Lower lobe of right lung (tissue), 2 donors: ENCODE measurements around the gene BCAR3. TPM values are rescaled to one million over a fixed set of nuclear protein-coding genes. Genes with fewer than 3 reads are reported as not detected.
"Not testable (repeated sequence)": the region's sequence is repeated elsewhere in the genome, so short reads cannot be mapped to it uniquely, and the experiment has no call there.

Experiments used
- ATAC-seq, 2 donors: fragments of 200-7000 bp; cut with Tn5 transposase; one replicate each; pipeline ENCODE4 v1.9.1; 2020 to 2022; ENCODE audit warnings: mild to moderate bottlenecking in 2 of 2, moderate library complexity in 2 of 2
- DNase-seq: peaks from one replicate; pipeline ENCODE4 v3.0.0-alpha.2; 2020
- H3K27ac ChIP-seq: fragments of 200-600 bp; one replicate; pipeline ENCODE4 v1.8.0; 2022
- H3K27me3 ChIP-seq: fragments of 200-600 bp; one replicate; pipeline ENCODE4 v1.8.0; 2022; ENCODE audit warnings: low read depth
- H3K36me3 ChIP-seq: fragments of 200-600 bp; one replicate; pipeline ENCODE4 v1.8.0; 2022; ENCODE audit warnings: mild to moderate bottlenecking
- H3K4me1 ChIP-seq: fragments of 200-600 bp; one replicate; pipeline ENCODE4 v1.8.0; 2022
- H3K4me3 ChIP-seq: fragments of 200-600 bp; one replicate; pipeline ENCODE4 v1.8.0; 2022; ENCODE audit warnings: mild to moderate bottlenecking
- H3K9me3 ChIP-seq: fragments of 200-600 bp; one replicate; pipeline ENCODE4 v1.8.0; 2022
- intact Hi-C: fragments of 100-400 bp; cut with DNase I; formaldehyde crosslinking; loops from one replicate; pipeline ENCODE4 v1.11.0; 2022
- total RNA-seq: library from RNA; stranded (reverse); fragmentation: NEBNext Ultra II Directional; extraction: Animal tissue kit (Norgen Biotek cat#: 25700); gene quantifications from one replicate; pipeline ENCODE4 v1.2.1, GENCODE V29; 2021
- TF ChIP-seq, protein P1 (sequence below): fragments of 200-600 bp; IDR thresholded peaks from one replicate; pipeline ENCODE4 v1.8.0; 2022; ENCODE audit warnings: antibody characterized with exemption, mild to moderate bottlenecking
- donor health status: DM: no; HTN: yes; CAD: no; lungs with severe emphysema.

The BCAR3 gene
- total RNA-seq, 1 donor from 2014 or later: 24.9 TPM

DNA sequence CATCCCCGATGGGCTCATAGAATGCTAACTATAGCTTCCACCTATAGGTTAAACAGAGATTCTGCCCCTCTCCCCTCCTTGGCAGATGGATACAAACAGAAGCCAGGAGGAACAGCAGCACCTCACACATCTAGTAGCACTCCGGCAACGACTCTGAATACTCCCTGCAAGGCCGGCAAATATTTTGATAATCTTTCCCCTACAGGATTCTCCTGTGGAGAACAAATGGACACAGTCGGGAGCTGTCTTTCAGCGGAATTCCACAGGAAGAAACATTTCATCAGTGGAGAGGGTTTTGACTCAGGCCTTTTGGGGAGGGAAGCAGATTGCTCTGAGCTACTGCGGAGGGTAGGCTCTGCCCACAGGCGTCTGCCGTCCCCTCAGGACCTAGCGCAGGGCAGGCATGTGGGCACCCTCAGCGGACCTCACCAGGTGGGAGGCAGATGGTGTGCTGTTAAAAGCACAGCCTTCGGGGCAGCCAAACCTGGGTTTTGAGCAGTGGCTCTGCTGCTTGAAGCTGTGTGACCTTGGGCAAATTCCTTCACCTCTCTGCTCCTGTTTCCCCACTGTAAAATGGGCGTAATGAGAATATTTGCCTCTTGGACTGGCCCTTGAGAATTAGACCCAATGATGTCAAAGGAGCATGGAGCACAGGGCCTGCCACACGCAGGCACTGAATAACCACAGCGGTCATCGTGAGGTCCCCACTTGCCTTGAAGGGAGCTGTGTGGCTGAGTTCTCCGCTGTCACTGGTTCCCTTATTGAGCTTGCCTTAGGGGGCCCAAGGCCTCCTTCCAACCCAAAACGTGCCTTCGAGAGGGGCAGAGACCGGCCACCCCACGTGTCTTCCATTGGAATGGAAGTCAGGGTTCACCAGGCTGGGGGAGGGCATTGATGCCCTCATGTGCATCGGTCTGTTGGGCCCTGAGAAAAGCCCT, 19.2 kb upstream of the BCAR3 start:
- no peak for ATAC-seq
- Histone ChIP-seq H3K4me1 (peaks cover 19% of the 10 kb centered on the region), H3K27me3 (no peaks in the 10 kb centered on the region), H3K9me3 (no peaks in the 10 kb centered on the region), H3K36me3 (no peaks in the 10 kb centered on the region), H3K4me3 (no peak overlapping the region), H3K27ac (no peak overlapping the region)
- TF ChIP-seq, protein P1, sequence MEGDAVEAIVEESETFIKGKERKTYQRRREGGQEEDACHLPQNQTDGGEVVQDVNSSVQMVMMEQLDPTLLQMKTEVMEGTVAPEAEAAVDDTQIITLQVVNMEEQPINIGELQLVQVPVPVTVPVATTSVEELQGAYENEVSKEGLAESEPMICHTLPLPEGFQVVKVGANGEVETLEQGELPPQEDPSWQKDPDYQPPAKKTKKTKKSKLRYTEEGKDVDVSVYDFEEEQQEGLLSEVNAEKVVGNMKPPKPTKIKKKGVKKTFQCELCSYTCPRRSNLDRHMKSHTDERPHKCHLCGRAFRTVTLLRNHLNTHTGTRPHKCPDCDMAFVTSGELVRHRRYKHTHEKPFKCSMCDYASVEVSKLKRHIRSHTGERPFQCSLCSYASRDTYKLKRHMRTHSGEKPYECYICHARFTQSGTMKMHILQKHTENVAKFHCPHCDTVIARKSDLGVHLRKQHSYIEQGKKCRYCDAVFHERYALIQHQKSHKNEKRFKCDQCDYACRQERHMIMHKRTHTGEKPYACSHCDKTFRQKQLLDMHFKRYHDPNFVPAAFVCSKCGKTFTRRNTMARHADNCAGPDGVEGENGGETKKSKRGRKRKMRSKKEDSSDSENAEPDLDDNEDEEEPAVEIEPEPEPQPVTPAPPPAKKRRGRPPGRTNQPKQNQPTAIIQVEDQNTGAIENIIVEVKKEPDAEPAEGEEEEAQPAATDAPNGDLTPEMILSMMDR: no peak
- intact Hi-C loops: no loop called here
- DNase-seq: no peak

DNA sequence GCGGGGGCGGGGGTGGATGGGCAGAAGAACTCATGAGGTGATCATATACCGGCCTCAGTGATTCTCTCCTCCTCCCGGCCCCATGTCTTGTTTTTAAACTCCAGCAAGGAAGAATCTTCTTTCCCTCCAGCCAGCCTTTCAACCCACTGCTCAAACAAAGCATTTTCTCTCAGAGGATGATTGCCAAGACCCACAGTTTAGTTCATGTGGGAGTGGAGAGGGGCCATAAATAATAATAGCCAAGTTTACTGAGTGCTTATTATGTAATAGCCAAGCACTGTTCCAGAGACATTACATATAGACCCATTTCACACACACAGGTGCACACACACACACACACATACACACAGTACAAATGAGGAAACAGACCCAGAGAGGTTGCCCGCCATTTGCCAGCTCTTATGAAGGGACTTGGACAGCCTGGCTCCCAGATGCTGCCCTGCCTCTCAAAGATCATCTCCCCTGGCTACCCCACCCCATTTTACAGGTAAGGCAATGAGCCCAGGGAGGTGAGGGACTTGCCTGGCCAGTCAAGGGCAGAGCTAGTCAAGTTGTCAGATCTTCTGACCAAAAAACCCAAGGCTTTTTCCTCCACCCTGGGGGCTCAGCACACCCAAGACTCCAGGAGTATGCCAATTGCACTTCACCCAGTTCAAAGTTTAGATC, 18.0 kb upstream of the BCAR3 start:
- Histone ChIP-seq H3K4me1 (peaks cover 18% of the 10 kb centered on the region), H3K36me3 (no peaks in the 10 kb centered on the region), H3K27ac (no peak overlapping the region), H3K4me3 (no peak overlapping the region), H3K27me3 (no peaks in the 10 kb centered on the region), H3K9me3 (no peaks in the 10 kb centered on the region)
- TF ChIP-seq, protein P1: no peak
- no peak for ATAC-seq
- intact Hi-C loops: no loop called here
- no peak for DNase-seq

DNA sequence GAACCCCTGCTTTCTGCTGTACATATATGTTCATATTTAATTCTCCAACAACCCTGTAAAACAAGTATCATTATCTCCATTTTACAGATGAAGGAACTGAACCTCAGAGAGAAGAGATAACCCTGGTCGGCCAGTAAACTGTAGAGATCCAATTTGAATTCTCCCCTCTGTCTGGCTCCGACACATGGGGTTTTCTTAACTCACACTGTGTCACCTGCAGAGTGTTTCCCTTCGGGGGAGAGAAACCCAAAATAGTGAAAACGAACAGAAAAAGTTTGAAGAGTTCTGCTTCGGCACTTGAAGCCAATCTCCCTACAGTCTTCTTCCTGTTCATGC, 17.4 kb upstream of the BCAR3 start:
- H3K9me3 ChIP-seq: no peaks in the 10 kb centered on the region
- intact Hi-C loops: no loop called here
- ATAC-seq: no peak

DNA sequence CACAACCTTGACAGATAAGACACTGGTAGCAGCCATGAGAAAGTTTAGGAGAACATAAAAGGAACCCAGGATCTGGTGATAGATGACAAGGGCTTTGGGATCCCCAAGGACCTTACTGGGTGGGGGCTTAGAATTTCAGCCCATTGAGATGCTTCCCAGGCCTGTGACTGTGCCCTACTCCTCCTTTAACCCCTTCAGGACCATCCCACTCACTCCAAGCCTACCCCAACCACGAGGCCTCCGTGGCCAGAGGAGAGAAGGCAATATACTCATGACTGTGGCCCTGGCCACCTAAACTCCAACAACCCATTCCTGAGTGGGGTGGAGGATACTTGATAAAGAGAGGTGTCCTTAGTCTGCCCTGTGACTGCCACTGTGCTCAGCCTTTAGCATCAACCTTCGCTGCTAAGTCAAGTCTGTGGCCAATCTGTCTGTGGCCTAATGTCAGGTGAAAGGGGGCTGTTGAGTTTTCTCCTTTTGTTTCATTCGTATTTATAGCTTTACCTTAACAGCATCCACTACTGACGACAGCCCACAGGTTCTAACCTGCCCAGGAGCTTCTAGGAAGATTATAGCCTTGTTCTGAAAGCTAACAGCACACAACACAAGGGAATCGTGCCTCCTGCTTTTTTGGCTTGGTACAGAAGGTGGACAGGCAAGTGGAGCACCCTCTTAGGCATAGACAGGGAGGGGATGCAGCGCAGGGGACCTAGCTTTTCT, 16.9 kb upstream of the BCAR3 start:
- Histone ChIP-seq H3K36me3 (no peaks in the 10 kb centered on the region), H3K4me3 (no peak overlapping the region), H3K27ac (no peak overlapping the region), H3K4me1 (peaks cover 27% of the 10 kb centered on the region), H3K9me3 (no peaks in the 10 kb centered on the region), H3K27me3 (no peaks in the 10 kb centered on the region)
- ATAC-seq (no peak), DNase-seq (no peak)
- intact Hi-C loops: no loop called here
- TF ChIP-seq, protein P1: no peak

More for the DNA sequence above, 17.4 kb upstream of the BCAR3 start:
- Histone ChIP-seq H3K4me1 (peaks cover 22% of the 10 kb centered on the region), H3K4me3 (no peak overlapping the region), H3K36me3 (no peaks in the 10 kb centered on the region), H3K27ac (no peak overlapping the region), H3K27me3 (no peaks in the 10 kb centered on the region)
- no peak for DNase-seq
- TF ChIP-seq, protein P1: no peak

DNA sequence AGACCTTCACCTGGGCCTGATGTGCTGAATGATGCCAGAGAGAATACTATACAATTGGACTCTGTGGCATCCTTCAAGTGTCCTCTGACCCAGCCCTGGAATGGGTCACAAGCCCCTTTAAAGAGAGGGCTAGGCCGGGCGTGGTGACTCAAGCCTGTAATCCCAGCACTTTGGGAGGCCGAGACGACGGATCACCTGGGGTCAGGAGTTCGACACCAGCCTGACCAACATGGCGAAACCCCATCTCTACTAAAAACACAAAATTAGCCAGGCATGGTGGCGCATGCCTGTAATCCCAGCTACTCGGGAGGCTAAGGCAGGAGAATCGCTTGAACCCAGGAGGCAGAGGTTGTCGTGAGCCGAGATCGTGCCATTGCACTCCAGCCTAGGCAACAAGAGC, 15.9 kb upstream of the BCAR3 start:
- DNase-seq, ATAC-seq, H3K27me3 ChIP-seq, H3K9me3 ChIP-seq, H3K36me3 ChIP-seq, intact Hi-C loops, H3K27ac ChIP-seq, H3K4me3 ChIP-seq: not testable (repeated sequence)
- peaks cover 32% of the 10 kb centered on the region for H3K4me1 ChIP-seq
